K562 (cell line): ENCODE data around the gene LHFPL5. TPM values are rescaled to one million over a fixed set of nuclear protein-coding genes. Genes with fewer than 3 reads are reported as not detected.

Source experiments
- BMI1 ChIP-seq: fragments of 150-350 bp; IDR thresholded peaks from 2 replicates; pipeline ENCODE4 v1.6.1; 2014; ENCODE audit warnings: low read length
- HNRNPK ChIP-seq: fragments of 200-400 bp; formaldehyde crosslinking; IDR thresholded peaks from one replicate; pipeline ENCODE4 v1.6.1; 2018; ENCODE audit warnings: mild to moderate bottlenecking, low read depth, low read length; ENCODE audit not compliant: poor library complexity, severe bottlenecking
- MIER1 ChIP-seq: fragments of 450-650 bp; IDR thresholded peaks from 2 replicates; pipeline ENCODE4 v1.6.1; 2016; ENCODE audit warnings: antibody characterized with exemption, mild to moderate bottlenecking, low read depth
- PATZ1 ChIP-seq: fragments of 250-450 bp; sonication (Bioruptor Pico); IDR thresholded peaks from 2 replicates; pipeline ENCODE4 v1.5.0; 2020; ENCODE audit warnings: mild to moderate bottlenecking, borderline replicate concordance
- RUNX1 ChIP-seq: sonication (generic); IDR thresholded peaks from 2 replicates; pipeline ENCODE4 v1.6.1; 2016; ENCODE audit warnings: antibody characterized with exemption, low read depth
- polyA plus RNA-seq, 8 experiments: library from polyadenylated mRNA; depleted of rRNA in 4 of 8; stranded (reverse) in 5 of 8; unstranded in 3 of 8; fragments of >200 nt; fragmentation: Nextera tagmentation in 2 of 8; fragmentation: Illumina TruSeq in 1 of 8; extraction: Ambion mirVana in 2 of 8; extraction: Trizol in 1 of 8; gene quantifications; 2 replicates each; pipeline versions ENCODE4 v1.2.1 to v1.2.3, GENCODE V29; 2011 to 2014; ENCODE audit warnings: inconsistent platforms in 1 of 8, missing spikeins in 1 of 8
- total RNA-seq, 7 experiments: library from RNA; depleted of rRNA in 6 of 7; stranded (reverse); fragments of >200 nt in 6 of 7; fragmentation: Illumina TruSeq in 2 of 7; extraction: Trizol in 2 of 7; gene quantifications; 2 replicates each; pipeline versions ENCODE4 v1.2.1 to v1.2.3, GENCODE V29; 2011 to 2021; ENCODE audit warnings: low replicate concordance in 1 of 7
- TF ChIP-seq, protein P1 (sequence below), 3 experiments: fragments of 200-800 bp in 1 of 3; fragments of 250-450 bp in 1 of 3; fragments of 450-650 bp in 1 of 3; sonication (Bioruptor Pico) in 1 of 3; sonication (Bioruptor generic) in 1 of 3; formaldehyde crosslinking in 1 of 3; IDR thresholded peaks; 2 replicates each; pipeline versions ENCODE4 v1.6.1 to v1.8.0; 2016 to 2022; ENCODE audit warnings: mild to moderate bottlenecking in 2 of 3, missing genetic modification characterization in 2 of 3, missing compliant biosample characterization in 1 of 3, moderate library complexity in 1 of 3

Gene LHFPL5
- total and polyA plus RNA-seq, 9 of the 15 experiments (the other 6 are each of a cell fraction or from before 2014, with no cell fraction given) = not detected

DNA sequence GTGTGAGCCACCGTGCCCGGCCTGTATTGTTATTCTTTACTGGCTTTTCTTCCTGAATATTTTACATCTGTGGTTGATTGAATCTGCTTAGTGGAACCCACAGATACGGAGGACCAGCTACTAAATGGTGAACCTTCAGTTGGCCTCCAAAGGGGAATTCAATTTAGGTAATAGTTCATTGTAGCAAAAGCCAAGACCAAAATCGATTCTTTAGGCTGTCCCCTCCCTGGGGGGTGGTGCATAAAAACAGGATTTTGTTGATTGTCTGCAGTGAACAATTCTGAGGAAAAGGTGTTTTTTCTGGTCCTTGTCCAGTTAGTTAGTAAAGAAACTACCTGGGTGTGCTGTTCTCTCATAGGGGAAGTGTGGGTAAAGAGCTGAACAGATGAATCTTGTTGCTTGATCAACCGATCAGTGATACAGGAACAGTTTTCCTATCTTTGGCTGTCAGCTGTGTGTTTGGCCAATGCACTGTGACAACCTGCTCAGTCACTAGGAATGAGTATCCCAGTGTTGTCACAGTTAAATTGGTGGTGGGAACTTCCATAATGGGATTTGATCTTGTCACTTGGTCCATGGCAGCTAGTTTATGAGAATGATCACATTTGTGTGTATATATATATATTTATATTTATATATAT is 19.5 kb downstream of the LHFPL5 start (continued):
- TF ChIP-seq, protein P1, sequence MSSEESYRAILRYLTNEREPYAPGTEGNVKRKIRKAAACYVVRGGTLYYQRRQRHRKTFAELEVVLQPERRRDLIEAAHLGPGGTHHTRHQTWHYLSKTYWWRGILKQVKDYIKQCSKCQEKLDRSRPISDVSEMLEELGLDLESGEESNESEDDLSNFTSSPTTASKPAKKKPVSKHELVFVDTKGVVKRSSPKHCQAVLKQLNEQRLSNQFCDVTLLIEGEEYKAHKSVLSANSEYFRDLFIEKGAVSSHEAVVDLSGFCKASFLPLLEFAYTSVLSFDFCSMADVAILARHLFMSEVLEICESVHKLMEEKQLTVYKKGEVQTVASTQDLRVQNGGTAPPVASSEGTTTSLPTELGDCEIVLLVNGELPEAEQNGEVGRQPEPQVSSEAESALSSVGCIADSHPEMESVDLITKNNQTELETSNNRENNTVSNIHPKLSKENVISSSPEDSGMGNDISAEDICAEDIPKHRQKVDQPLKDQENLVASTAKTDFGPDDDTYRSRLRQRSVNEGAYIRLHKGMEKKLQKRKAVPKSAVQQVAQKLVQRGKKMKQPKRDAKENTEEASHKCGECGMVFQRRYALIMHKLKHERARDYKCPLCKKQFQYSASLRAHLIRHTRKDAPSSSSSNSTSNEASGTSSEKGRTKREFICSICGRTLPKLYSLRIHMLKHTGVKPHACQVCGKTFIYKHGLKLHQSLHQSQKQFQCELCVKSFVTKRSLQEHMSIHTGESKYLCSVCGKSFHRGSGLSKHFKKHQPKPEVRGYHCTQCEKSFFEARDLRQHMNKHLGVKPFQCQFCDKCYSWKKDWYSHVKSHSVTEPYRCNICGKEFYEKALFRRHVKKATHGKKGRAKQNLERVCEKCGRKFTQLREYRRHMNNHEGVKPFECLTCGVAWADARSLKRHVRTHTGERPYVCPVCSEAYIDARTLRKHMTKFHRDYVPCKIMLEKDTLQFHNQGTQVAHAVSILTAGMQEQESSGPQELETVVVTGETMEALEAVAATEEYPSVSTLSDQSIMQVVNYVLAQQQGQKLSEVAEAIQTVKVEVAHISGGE (CRISPR knock-in tag; IDR thresholded peaks at IDR 0.05) = no peak
- no peak for TF ChIP-seq BMI1
- no peak for TF ChIP-seq RUNX1
- no peak for TF ChIP-seq PATZ1 (CRISPR knock-in tag)
- no peak for TF ChIP-seq HNRNPK
- TF ChIP-seq MIER1 = no peak
